Tibial nerve (tissue), 3 donors: ENCODE measurements around the gene ITGA1.

ENCODE experiments used
- CTCF ChIP-seq, 5 experiments: fragments of 200-600 bp in 3 of 5; fragments of 450-650 bp in 2 of 5; sonication (generic) in 3 of 5; IDR thresholded peaks; one replicate each; pipeline ENCODE4 v1.5.1; 2016 to 2019; ENCODE audit warnings: antibody characterized with exemption in 5 of 5, mild to moderate bottlenecking in 3 of 5, moderate library complexity in 2 of 5
- POLR2A ChIP-seq, 2 donors: fragments of 450-650 bp; IDR thresholded peaks; one replicate each; pipeline ENCODE4 v1.6.1; 2017; ENCODE audit warnings: antibody characterized with exemption in 2 of 2, mild to moderate bottlenecking in 2 of 2, moderate library complexity in 2 of 2

- no peak for TF ChIP-seq POLR2A (IDR thresholded peaks at IDR 0.05)
- no peak for TF ChIP-seq CTCF (IDR thresholded peaks at IDR 0.05)
These were observed 20.4 kb upstream of the ITGA1 start for GRCh38 chr5:52767217-52767743.
